HepG2 (cell line): ENCODE data around the gene PIGV. TPM values are rescaled to one million over a fixed set of nuclear protein-coding genes. Genes with fewer than 3 reads are reported as not detected.

Experiments
- BRCA1 ChIP-seq: sonication (generic); formaldehyde crosslinking; IDR thresholded peaks from 2 replicates; pipeline ENCODE4 v1.4.0; 2020; ENCODE audit warnings: missing genetic modification reagents
- BRD4 ChIP-seq: sonication (generic); formaldehyde crosslinking; IDR thresholded peaks from 2 replicates; pipeline ENCODE4 v1.4.0; 2020; ENCODE audit warnings: missing genetic modification reagents
- CREB1 ChIP-seq, 2 experiments: fragments of 450-650 bp in 1 of 2; IDR thresholded peaks; 2 replicates each; pipeline ENCODE4 v1.6.1; 2016 to 2017; ENCODE audit warnings: control low read depth in 1 of 2, mild to moderate bottlenecking in 1 of 2, missing compliant biosample characterization in 1 of 2, missing genetic modification characterization in 1 of 2
- MIER2 ChIP-seq: IDR thresholded peaks from 2 replicates; pipeline ENCODE4 v1.6.1; 2016; ENCODE audit warnings: missing biosample characterization, missing genetic modification reagents
- POLR2AphosphoS5 ChIP-seq: IDR thresholded peaks from 2 replicates; pipeline ENCODE4 v1.6.1; 2012; ENCODE audit warnings: low read depth, low read length
- SP4 ChIP-seq: sonication (generic); formaldehyde crosslinking; IDR thresholded peaks from 2 replicates; pipeline ENCODE4 v1.8.1; 2023; ENCODE audit warnings: mild to moderate bottlenecking, missing genetic modification reagents
- TARDBP ChIP-seq: sonication (generic); formaldehyde crosslinking; IDR thresholded peaks from 2 replicates; pipeline ENCODE4 v1.8.0; 2022; ENCODE audit warnings: mild to moderate bottlenecking, missing genetic modification reagents
- ZNF251 ChIP-seq: sonication (generic); formaldehyde crosslinking; IDR thresholded peaks from 2 replicates; pipeline ENCODE4 v1.9.0; 2021; ENCODE audit warnings: mild to moderate bottlenecking, missing genetic modification reagents
- ZNF792 ChIP-seq: IDR thresholded peaks from 2 replicates; pipeline ENCODE4 v1.6.1; 2016
- ZSCAN20 ChIP-seq: sonication (generic); formaldehyde crosslinking; IDR thresholded peaks from 2 replicates; pipeline ENCODE4 v1.4.0; 2020; ENCODE audit warnings: missing genetic modification reagents, mild to moderate bottlenecking, borderline replicate concordance
- polyA plus RNA-seq, 8 experiments: library from polyadenylated mRNA; depleted of rRNA in 3 of 8; stranded (reverse) in 7 of 8; unstranded in 1 of 8; fragments of >200 nt; fragmentation: Illumina TruSeq in 4 of 8; extraction: Trizol in 4 of 8; gene quantifications; 2 replicates each; pipeline versions ENCODE4 v1.2.1 to v1.2.3, GENCODE V29; 2011 to 2016; ENCODE audit warnings: low read depth in 4 of 8, missing spikeins in 1 of 8, mixed read lengths in 1 of 8; ENCODE audit not compliant: insufficient read depth in 1 of 8
- total RNA-seq, 5 experiments: library from RNA; depleted of rRNA; stranded (reverse); fragments of >200 nt; fragmentation: Illumina TruSeq; extraction: Trizol; gene quantifications; 2 replicates each; pipeline ENCODE4 v1.2.3, GENCODE V29; 2016; ENCODE audit warnings: low read depth in 1 of 5
- TF ChIP-seq, protein P1 (sequence below): sonication (generic); formaldehyde crosslinking; conservative IDR thresholded peaks from 2 replicates; pipeline ENCODE4 v1.8.0; 2022; ENCODE audit warnings: missing genetic modification reagents
- TF ChIP-seq, protein P2 (sequence below): sonication (generic); formaldehyde crosslinking; conservative IDR thresholded peaks from 2 replicates; pipeline ENCODE4 v1.8.0; 2022; ENCODE audit warnings: mild to moderate bottlenecking, moderate library complexity, missing genetic modification reagents
- TF ChIP-seq, protein P3 (sequence below): sonication (generic); formaldehyde crosslinking; IDR thresholded peaks from 2 replicates; pipeline ENCODE4 v1.5.0; 2020; ENCODE audit warnings: missing genetic modification reagents
- TF ChIP-seq, protein P4 (sequence below): sonication (generic); formaldehyde crosslinking; IDR thresholded peaks from 2 replicates; pipeline ENCODE4 v1.4.0; 2020; ENCODE audit warnings: low read depth, missing genetic modification reagents
- TF ChIP-seq, protein P5 (sequence below): sonication (generic); formaldehyde crosslinking; IDR thresholded peaks from 2 replicates; pipeline ENCODE4 v1.4.0; 2020; ENCODE audit warnings: mild to moderate bottlenecking, missing genetic modification reagents
- TF ChIP-seq, protein P6 (sequence below): IDR thresholded peaks from 2 replicates; pipeline ENCODE4 v1.6.1; 2012; ENCODE audit warnings: low read length, improper control_type of control experiment

Gene PIGV
- total and polyA plus RNA-seq, 2 of the 13 experiments (the other 11 are each of a cell fraction or from before 2014, with no cell fraction given), result 13.5 to 22.7 TPM

DNA sequence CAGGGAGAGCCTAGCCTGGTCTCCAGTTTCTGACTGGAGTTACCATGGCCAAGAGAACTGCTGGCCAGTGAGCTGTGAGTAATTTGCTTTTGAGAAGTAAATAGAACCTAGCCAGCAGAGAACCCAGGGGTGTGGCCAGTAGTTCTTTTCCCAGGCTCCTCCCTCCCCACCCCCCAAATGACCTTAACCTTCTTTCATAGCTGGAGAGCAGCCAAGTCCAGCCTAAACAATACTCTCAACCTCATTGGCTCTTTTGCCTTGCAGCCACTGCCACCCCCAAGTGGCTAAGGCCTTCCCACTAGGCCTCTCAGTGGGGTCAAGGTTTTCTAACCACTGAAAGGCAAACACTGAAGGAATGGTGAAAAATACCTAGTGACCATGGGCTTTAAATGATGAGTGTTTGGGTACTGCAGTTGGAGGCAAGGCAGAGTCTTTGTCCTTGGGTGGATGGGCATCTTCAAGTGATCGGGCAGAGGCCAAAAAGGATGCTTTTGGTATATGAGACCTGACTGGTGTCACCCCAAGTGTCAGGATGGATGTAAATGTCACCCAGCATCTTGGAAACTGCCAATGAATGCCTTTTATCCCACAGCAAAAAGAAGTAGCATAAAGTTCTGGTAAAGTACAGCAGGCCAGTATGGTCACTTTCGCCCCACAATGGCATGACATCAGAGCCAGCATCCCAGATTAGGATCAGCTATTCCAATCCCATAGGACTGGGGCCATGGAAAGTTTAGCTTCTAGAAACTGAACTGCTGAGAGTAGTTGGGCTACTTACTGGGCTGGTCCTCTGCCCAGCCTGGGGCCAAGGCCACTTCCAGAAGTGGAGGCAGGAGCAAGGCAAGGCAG lies 3.5 kb upstream of the PIGV start (continued):
- TF ChIP-seq, protein P1, sequence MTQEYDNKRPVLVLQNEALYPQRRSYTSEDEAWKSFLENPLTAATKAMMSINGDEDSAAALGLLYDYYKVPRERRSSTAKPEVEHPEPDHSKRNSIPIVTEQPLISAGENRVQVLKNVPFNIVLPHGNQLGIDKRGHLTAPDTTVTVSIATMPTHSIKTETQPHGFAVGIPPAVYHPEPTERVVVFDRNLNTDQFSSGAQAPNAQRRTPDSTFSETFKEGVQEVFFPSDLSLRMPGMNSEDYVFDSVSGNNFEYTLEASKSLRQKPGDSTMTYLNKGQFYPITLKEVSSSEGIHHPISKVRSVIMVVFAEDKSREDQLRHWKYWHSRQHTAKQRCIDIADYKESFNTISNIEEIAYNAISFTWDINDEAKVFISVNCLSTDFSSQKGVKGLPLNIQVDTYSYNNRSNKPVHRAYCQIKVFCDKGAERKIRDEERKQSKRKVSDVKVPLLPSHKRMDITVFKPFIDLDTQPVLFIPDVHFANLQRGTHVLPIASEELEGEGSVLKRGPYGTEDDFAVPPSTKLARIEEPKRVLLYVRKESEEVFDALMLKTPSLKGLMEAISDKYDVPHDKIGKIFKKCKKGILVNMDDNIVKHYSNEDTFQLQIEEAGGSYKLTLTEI (CRISPR knock-in tag), result no peak
- TF ChIP-seq ZNF251 (CRISPR knock-in tag) (no peak), BRD4 (no peak), MIER2 (no peak), POLR2AphosphoS5 (peak; percentile 41; the same call in 1 of the 2 replicates), ZNF792 (CRISPR knock-in tag) (0 out of 2 replicates have a peak, but pooled peaks have one; percentile 51), BRCA1 (CRISPR knock-in tag) (no peak), ZSCAN20 (no peak), TARDBP (CRISPR knock-in tag) (peak; percentile 82), SP4 (CRISPR knock-in tag) (peak; percentile 58; the same call in 1 of the 2 replicates), CREB1 (IDR thresholded peaks at IDR 0.05) (no peak), CREB1 (CRISPR knock-in tag; IDR thresholded peaks at IDR 0.05) (peak; percentile 90)
- TF ChIP-seq, protein P2, sequence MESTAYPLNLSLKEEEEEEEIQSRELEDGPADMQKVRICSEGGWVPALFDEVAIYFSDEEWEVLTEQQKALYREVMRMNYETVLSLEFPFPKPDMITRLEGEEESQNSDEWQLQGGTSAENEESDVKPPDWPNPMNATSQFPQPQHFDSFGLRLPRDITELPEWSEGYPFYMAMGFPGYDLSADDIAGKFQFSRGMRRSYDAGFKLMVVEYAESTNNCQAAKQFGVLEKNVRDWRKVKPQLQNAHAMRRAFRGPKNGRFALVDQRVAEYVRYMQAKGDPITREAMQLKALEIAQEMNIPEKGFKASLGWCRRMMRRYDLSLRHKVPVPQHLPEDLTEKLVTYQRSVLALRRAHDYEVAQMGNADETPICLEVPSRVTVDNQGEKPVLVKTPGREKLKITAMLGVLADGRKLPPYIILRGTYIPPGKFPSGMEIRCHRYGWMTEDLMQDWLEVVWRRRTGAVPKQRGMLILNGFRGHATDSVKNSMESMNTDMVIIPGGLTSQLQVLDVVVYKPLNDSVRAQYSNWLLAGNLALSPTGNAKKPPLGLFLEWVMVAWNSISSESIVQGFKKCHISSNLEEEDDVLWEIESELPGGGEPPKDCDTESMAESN (CRISPR knock-in tag), result 0 out of 2 replicates have a peak, but pooled peaks have one; percentile 28
- TF ChIP-seq, protein P3, sequence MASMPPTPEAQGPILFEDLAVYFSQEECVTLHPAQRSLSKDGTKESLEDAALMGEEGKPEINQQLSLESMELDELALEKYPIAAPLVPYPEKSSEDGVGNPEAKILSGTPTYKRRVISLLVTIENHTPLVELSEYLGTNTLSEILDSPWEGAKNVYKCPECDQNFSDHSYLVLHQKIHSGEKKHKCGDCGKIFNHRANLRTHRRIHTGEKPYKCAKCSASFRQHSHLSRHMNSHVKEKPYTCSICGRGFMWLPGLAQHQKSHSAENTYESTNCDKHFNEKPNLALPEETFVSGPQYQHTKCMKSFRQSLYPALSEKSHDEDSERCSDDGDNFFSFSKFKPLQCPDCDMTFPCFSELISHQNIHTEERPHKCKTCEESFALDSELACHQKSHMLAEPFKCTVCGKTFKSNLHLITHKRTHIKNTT (CRISPR knock-in tag), result no peak
- TF ChIP-seq, protein P4, sequence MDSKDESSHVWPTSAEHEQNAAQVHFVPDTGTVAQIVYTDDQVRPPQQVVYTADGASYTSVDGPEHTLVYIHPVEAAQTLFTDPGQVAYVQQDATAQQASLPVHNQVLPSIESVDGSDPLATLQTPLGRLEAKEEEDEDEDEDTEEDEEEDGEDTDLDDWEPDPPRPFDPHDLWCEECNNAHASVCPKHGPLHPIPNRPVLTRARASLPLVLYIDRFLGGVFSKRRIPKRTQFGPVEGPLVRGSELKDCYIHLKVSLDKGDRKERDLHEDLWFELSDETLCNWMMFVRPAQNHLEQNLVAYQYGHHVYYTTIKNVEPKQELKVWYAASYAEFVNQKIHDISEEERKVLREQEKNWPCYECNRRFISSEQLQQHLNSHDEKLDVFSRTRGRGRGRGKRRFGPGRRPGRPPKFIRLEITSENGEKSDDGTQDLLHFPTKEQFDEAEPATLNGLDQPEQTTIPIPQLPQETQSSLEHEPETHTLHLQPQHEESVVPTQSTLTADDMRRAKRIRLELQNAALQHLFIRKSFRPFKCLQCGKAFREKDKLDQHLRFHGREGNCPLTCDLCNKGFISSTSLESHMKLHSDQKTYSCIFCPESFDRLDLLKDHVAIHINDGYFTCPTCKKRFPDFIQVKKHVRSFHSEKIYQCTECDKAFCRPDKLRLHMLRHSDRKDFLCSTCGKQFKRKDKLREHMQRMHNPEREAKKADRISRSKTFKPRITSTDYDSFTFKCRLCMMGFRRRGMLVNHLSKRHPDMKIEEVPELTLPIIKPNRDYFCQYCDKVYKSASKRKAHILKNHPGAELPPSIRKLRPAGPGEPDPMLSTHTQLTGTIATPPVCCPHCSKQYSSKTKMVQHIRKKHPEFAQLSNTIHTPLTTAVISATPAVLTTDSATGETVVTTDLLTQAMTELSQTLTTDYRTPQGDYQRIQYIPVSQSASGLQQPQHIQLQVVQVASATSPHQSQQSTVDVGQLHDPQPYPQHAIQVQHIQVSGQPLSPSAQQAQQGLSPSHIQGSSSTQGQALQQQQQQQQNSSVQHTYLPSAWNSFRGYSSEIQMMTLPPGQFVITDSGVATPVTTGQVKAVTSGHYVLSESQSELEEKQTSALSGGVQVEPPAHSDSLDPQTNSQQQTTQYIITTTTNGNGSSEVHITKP (CRISPR knock-in tag), result peak; percentile 65; the same call in 1 of the 2 replicates
- TF ChIP-seq, protein P5, sequence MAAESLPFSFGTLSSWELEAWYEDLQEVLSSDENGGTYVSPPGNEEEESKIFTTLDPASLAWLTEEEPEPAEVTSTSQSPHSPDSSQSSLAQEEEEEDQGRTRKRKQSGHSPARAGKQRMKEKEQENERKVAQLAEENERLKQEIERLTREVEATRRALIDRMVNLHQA, result no peak
- TF ChIP-seq, protein P6, sequence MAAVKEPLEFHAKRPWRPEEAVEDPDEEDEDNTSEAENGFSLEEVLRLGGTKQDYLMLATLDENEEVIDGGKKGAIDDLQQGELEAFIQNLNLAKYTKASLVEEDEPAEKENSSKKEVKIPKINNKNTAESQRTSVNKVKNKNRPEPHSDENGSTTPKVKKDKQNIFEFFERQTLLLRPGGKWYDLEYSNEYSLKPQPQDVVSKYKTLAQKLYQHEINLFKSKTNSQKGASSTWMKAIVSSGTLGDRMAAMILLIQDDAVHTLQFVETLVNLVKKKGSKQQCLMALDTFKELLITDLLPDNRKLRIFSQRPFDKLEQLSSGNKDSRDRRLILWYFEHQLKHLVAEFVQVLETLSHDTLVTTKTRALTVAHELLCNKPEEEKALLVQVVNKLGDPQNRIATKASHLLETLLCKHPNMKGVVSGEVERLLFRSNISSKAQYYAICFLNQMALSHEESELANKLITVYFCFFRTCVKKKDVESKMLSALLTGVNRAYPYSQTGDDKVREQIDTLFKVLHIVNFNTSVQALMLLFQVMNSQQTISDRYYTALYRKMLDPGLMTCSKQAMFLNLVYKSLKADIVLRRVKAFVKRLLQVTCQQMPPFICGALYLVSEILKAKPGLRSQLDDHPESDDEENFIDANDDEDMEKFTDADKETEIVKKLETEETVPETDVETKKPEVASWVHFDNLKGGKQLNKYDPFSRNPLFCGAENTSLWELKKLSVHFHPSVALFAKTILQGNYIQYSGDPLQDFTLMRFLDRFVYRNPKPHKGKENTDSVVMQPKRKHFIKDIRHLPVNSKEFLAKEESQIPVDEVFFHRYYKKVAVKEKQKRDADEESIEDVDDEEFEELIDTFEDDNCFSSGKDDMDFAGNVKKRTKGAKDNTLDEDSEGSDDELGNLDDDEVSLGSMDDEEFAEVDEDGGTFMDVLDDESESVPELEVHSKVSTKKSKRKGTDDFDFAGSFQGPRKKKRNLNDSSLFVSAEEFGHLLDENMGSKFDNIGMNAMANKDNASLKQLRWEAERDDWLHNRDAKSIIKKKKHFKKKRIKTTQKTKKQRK, result no peak
